Keratinocyte (primary cell): ENCODE data around the gene BAG5.

ENCODE experiments used
- EZH2 ChIP-seq: IDR thresholded peaks from one replicate; pipeline ENCODE4 v1.6.1; 2012; ENCODE audit warnings: inconsistent platforms, mild to moderate bottlenecking, low read length, moderate library complexity
- TF ChIP-seq, protein P1 (sequence below), 3 experiments: IDR thresholded peaks in 1 of 3; conservative IDR thresholded peaks in 1 of 3; optimal IDR thresholded peaks in 1 of 3; 2 replicates in 2 of 3; 3 replicates in 1 of 3; pipeline versions ENCODE3 to v1.5.1; 2011; ENCODE audit warnings: low read length in 3 of 3, mild to moderate bottlenecking in 3 of 3, moderate library complexity in 2 of 3, control low read depth in 1 of 3, inconsistent platforms in 1 of 3; ENCODE audit not compliant: insufficient read depth in 2 of 3; ENCODE audit errors: extremely low read depth in 1 of 3

DNA sequence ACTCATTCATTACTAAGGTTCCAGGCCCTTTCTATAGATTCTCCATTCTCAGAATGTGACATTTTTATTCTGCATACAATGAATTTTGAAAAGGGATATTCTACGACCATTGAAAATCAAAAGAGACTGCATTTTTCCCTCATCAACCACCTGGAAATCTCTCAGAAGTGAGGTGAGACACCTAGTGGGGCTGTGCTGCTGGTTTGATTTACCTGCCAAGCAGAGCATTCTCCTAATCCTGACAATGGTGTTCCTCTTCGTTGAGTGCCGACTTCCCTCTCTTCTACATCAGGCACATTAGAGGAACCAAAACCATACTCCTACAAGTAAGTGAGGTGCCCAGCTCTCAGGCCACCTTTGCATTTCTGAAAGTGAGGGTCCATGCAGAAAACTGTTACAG lies 54.7 kb downstream of the BAG5 start:
- TF ChIP-seq, protein P1, sequence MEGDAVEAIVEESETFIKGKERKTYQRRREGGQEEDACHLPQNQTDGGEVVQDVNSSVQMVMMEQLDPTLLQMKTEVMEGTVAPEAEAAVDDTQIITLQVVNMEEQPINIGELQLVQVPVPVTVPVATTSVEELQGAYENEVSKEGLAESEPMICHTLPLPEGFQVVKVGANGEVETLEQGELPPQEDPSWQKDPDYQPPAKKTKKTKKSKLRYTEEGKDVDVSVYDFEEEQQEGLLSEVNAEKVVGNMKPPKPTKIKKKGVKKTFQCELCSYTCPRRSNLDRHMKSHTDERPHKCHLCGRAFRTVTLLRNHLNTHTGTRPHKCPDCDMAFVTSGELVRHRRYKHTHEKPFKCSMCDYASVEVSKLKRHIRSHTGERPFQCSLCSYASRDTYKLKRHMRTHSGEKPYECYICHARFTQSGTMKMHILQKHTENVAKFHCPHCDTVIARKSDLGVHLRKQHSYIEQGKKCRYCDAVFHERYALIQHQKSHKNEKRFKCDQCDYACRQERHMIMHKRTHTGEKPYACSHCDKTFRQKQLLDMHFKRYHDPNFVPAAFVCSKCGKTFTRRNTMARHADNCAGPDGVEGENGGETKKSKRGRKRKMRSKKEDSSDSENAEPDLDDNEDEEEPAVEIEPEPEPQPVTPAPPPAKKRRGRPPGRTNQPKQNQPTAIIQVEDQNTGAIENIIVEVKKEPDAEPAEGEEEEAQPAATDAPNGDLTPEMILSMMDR (optimal IDR thresholded peaks at IDR 0.05 in 1 of 3, IDR thresholded peaks at IDR 0.05 in 1 of 3, conservative IDR thresholded peaks at IDR 0.05 in 1 of 3; ENCODE audit: extremely low read depth in 1 of 3, insufficient read depth in 2 of 3, low read length in 3 of 3), result no peak
- no peak for TF ChIP-seq EZH2
